H9 (cell line): ENCODE measurements around the gene SOCS3. TPM values are rescaled to one million over a fixed set of nuclear protein-coding genes. Genes with fewer than 3 reads are reported as not detected.
A peak's percentile ranks its signal among the peaks of the same experiment; 100 is the strongest.

Experiments
- DNase-seq: peaks from one replicate; pipeline ENCODE4 v3.0.0-alpha.2; 2017
- H2AFZ ChIP-seq: one replicate; pipeline ENCODE4 v1.6.1; 2013; ENCODE audit warnings: mild to moderate bottlenecking, low read length, control low read depth, moderate library complexity
- H2AK5ac ChIP-seq: 2 replicates; pipeline ENCODE4 v1.6.1; 2013; ENCODE audit warnings: low read length, control low read depth, mixed read lengths; ENCODE audit not compliant: insufficient read length
- H2BK120ac ChIP-seq: one replicate; pipeline ENCODE4 v1.6.1; 2013; ENCODE audit warnings: low read depth, mild to moderate bottlenecking, low read length, control low read depth, inconsistent platforms; ENCODE audit not compliant: poor library complexity, severe bottlenecking
- H2BK12ac ChIP-seq: 2 replicates; pipeline ENCODE4 v1.6.1; 2013; ENCODE audit warnings: low read length, control low read depth, mixed read lengths, low read depth; ENCODE audit not compliant: insufficient read length
- H2BK15ac ChIP-seq: 2 replicates; pipeline ENCODE4 v1.6.1; 2013; ENCODE audit warnings: low read depth, low read length, control low read depth
- H2BK20ac ChIP-seq: one replicate; pipeline ENCODE4 v1.6.1; 2013; ENCODE audit warnings: low read depth, mild to moderate bottlenecking, low read length, control low read depth, inconsistent platforms; ENCODE audit not compliant: poor library complexity, severe bottlenecking
- H2BK5ac ChIP-seq: 2 replicates; pipeline ENCODE4 v1.6.1; 2013; ENCODE audit warnings: low read length, control low read depth, mixed read lengths; ENCODE audit not compliant: insufficient read length
- H3K14ac ChIP-seq: 2 replicates; pipeline ENCODE4 v1.6.1; 2013; ENCODE audit warnings: low read length, control low read depth; ENCODE audit not compliant: insufficient read depth
- H3K18ac ChIP-seq: 2 replicates; pipeline ENCODE4 v1.6.1; 2013; ENCODE audit warnings: low read depth, mild to moderate bottlenecking, mixed read lengths, low read length, control low read depth; ENCODE audit not compliant: insufficient read length
- H3K23ac ChIP-seq: 2 replicates; pipeline ENCODE4 v1.6.1; 2013; ENCODE audit warnings: low read length, control low read depth, mixed read lengths, low read depth; ENCODE audit not compliant: insufficient read length
- H3K23me2 ChIP-seq: 2 replicates; pipeline ENCODE4 v1.6.1; 2013; ENCODE audit warnings: low read depth, mild to moderate bottlenecking, mixed read lengths, low read length, control low read depth; ENCODE audit not compliant: insufficient read length, poor library complexity, severe bottlenecking
- H3K27ac ChIP-seq: 2 replicates; pipeline ENCODE4 v1.5.1; 2013; ENCODE audit warnings: low read length, control low read depth, mixed read lengths, low read depth; ENCODE audit not compliant: insufficient read length
- H3K27me3 ChIP-seq: 2 replicates; pipeline ENCODE4 v1.6.1; 2013; ENCODE audit warnings: low read length, control low read depth, inconsistent platforms; ENCODE audit not compliant: insufficient read depth
- H3K4ac ChIP-seq: 2 replicates; pipeline ENCODE4 v1.6.1; 2013; ENCODE audit warnings: low read depth, mild to moderate bottlenecking, control low read depth, inconsistent platforms, low read length, moderate library complexity
- H3K4me1 ChIP-seq: 2 replicates; pipeline ENCODE4 v1.6.1; 2013; ENCODE audit warnings: low read length, control low read depth, inconsistent platforms; ENCODE audit not compliant: insufficient read depth
- H3K4me2 ChIP-seq: 2 replicates; pipeline ENCODE4 v1.6.1; 2013; ENCODE audit warnings: low read length, control low read depth, mixed read lengths; ENCODE audit not compliant: insufficient read length, insufficient read depth
- H3K56ac ChIP-seq: 2 replicates; pipeline ENCODE4 v1.6.1; 2013; ENCODE audit warnings: low read depth, mild to moderate bottlenecking, mixed read lengths, low read length, control low read depth; ENCODE audit not compliant: insufficient read length
- H3K79me1 ChIP-seq: 2 replicates; pipeline ENCODE4 v1.6.1; 2013; ENCODE audit warnings: low read depth, mild to moderate bottlenecking, moderate library complexity, low read length, control low read depth, inconsistent platforms; ENCODE audit not compliant: insufficient read depth, poor library complexity, severe bottlenecking
- H3K79me2 ChIP-seq: 2 replicates; pipeline ENCODE4 v1.6.1; 2013; ENCODE audit warnings: low read length, control low read depth, inconsistent platforms; ENCODE audit not compliant: insufficient read depth
- H3K9ac ChIP-seq: 2 replicates; pipeline ENCODE4 v1.6.1; 2013; ENCODE audit warnings: low read length, control low read depth, mixed read lengths; ENCODE audit not compliant: insufficient read length; ENCODE audit errors: extremely low read depth
- H3K9me3 ChIP-seq: one replicate; pipeline ENCODE4 v1.6.1; 2013; ENCODE audit warnings: low read depth, low read length, inconsistent platforms; ENCODE audit not compliant: control insufficient read depth
- H3T11ph ChIP-seq: one replicate; pipeline ENCODE4 v1.6.1; 2013; ENCODE audit warnings: mild to moderate bottlenecking, low read length, control low read depth, inconsistent platforms
- H4K20me1 ChIP-seq: one replicate; pipeline ENCODE4 v1.6.1; 2013; ENCODE audit not compliant: control insufficient read depth, insufficient read length, insufficient read depth
- H4K5ac ChIP-seq: 2 replicates; pipeline ENCODE4 v1.6.1; 2013; ENCODE audit warnings: low read depth, mild to moderate bottlenecking, mixed read lengths, low read length, control low read depth; ENCODE audit not compliant: insufficient read length
- H4K8ac ChIP-seq: replicated peaks from 2 replicates; pipeline ENCODE4 v1.6.1; 2013; ENCODE audit warnings: low read length, control low read depth, mixed read lengths, low read depth; ENCODE audit not compliant: insufficient read length
- H4K91ac ChIP-seq: 2 replicates; pipeline ENCODE4 v1.6.1; 2013; ENCODE audit warnings: low read depth, mild to moderate bottlenecking, moderate library complexity, mixed read lengths, low read length, control low read depth; ENCODE audit not compliant: insufficient read length
- H3K27ac Mint-ChIP-seq, 3 experiments: 2 replicates in 2 of 3; 3 replicates in 1 of 3; pipeline ENCODE4 v1.8.0; 2020 to 2021; ENCODE audit warnings: mixed read lengths in 3 of 3, mild to moderate bottlenecking in 1 of 3, moderate library complexity in 1 of 3
- H3K27me3 Mint-ChIP-seq: 2 replicates; pipeline ENCODE4 v1.8.0; 2021; ENCODE audit warnings: low read depth, mild to moderate bottlenecking, moderate library complexity, mixed read lengths
- H3K36me3 Mint-ChIP-seq, 3 experiments: 2 replicates in 2 of 3; 3 replicates in 1 of 3; pipeline ENCODE4 v1.8.0; 2020 to 2021; ENCODE audit warnings: low read depth in 3 of 3, mixed read lengths in 3 of 3; ENCODE audit not compliant: insufficient read depth in 1 of 3
- H3K4me1 Mint-ChIP-seq, 2 experiments: 2 replicates each; pipeline ENCODE4 v1.8.0; 2020; ENCODE audit warnings: mixed read lengths in 2 of 2
- H3K4me3 Mint-ChIP-seq, 2 experiments: 2 replicates in 1 of 2; 3 replicates in 1 of 2; pipeline ENCODE4 v1.8.0; 2020 to 2021; ENCODE audit warnings: mild to moderate bottlenecking in 2 of 2, mixed read lengths in 2 of 2, moderate library complexity in 1 of 2
- H3K9me3 Mint-ChIP-seq, 2 experiments: 2 replicates in 1 of 2; 3 replicates in 1 of 2; pipeline ENCODE4 v1.8.0; 2020; ENCODE audit warnings: mild to moderate bottlenecking in 2 of 2, mixed read lengths in 2 of 2, moderate library complexity in 1 of 2
- CTCF ChIP-seq: fragments of 200-600 bp; sonication (generic); conservative IDR thresholded peaks from 3 replicates; pipeline ENCODE4 v1.8.0; 2021; ENCODE audit warnings: antibody characterized with exemption, mild to moderate bottlenecking
- WGBS: extraction: QIAGEN DNeasy Blood & Tissue Kit; methylation state at CpG from one replicate; pipeline ENCODE4 v1.1.7; 2013; ENCODE audit warnings: missing lambda C conversion rate, low lambda C conversion rate, mixed read lengths; ENCODE audit not compliant: insufficient read length; ENCODE audit errors: extremely low coverage; 5-methylcytosine and 5-hydroxymethylcytosine counted together
- total RNA-seq: library from RNA; stranded (reverse); gene quantifications from 2 replicates; pipeline ENCODE4 v1.2.1, GENCODE V29; 2021

The SOCS3 gene
- total RNA-seq, 1 experiment from 2014 or later: 9.5 TPM

GRCh38 chr17:78316867-78317789 is 42.7 kb downstream of the SOCS3 start:
- Histone ChIP-seq H2BK120ac (no peak overlapping the region), H2AK5ac (no peak overlapping the region), H3K9ac (no peak overlapping the region), H2AFZ (no peak overlapping the region), H4K91ac (no peak overlapping the region), H3K18ac (peak overlapping the region; percentile 64), H3K4ac (no peak overlapping the region), H3K79me2 (no peaks in the 10 kb centered on the region), H3K14ac (peak overlapping the region; percentile 69), H4K5ac (peak overlapping the region; percentile 18), H3K79me1 (no peaks in the 10 kb centered on the region), H3K4me2 (peak overlapping the region; percentile 52), H2BK5ac (peak overlapping the region; percentile 2), H3K23ac (no peak overlapping the region), H4K8ac (no peak overlapping the region), H3K4me1 (peaks cover 3% of the 10 kb centered on the region; the same call in 1 of the 2 replicates), H4K20me1 (no peaks in the 10 kb centered on the region), H2BK20ac (peak overlapping the region; percentile 78), H3K56ac (no peak overlapping the region), H3K9me3 (no peaks in the 10 kb centered on the region), H3K27ac (peak overlapping the region; percentile 21), H3K27me3 (no peaks in the 10 kb centered on the region), H2BK12ac (no peak overlapping the region), H3T11ph (no peak overlapping the region), H2BK15ac (no peak overlapping the region), H3K23me2 (peaks cover 3% of the 10 kb centered on the region)
- H3K36me3 Mint-ChIP-seq: no peaks in the 10 kb centered on the region
- peaks cover 15% of the 10 kb centered on the region for H3K27me3 Mint-ChIP-seq
- peak overlapping the region; percentile 82 to 88 (median 88) for H3K27ac Mint-ChIP-seq
- TF ChIP-seq CTCF: no peak
- peak overlapping the region; percentile 16 to 35; a peak in 4 of 5 replicates for H3K4me3 Mint-ChIP-seq
- H3K4me1 Mint-ChIP-seq: peaks cover 39 to 47% of the 10 kb centered on the region in 2 experiments
- no peaks in the 10 kb centered on the region; a peak in 2 of 5 replicates for H3K9me3 Mint-ChIP-seq
- DNase-seq: peak; percentile 94
- WGBS: no CpG with 5 or more reads among the region's 20 CpGs
